Chondrocyte (in vitro differentiated cells): Measurements from ENCODE around the gene MTHFD2L. TPM values are rescaled to one million over a fixed set of nuclear protein-coding genes. Genes with fewer than 3 reads are reported as not detected.

ENCODE experiments used
- DNase-seq: peaks from one replicate; pipeline ENCODE4 v3.0.0; 2021; ENCODE audit warnings: mixed read lengths, low spot score
- H3K27ac Mint-ChIP-seq: one replicate; pipeline ENCODE4 v1.8.0; 2021; ENCODE audit warnings: mild to moderate bottlenecking, moderate library complexity, mixed read lengths; ENCODE audit not compliant: unreplicated experiment
- H3K27me3 Mint-ChIP-seq: 2 replicates; pipeline ENCODE4 v1.8.0; 2021; ENCODE audit warnings: low read depth, mixed read lengths
- H3K36me3 Mint-ChIP-seq: 2 replicates; pipeline ENCODE4 v1.8.0; 2021; ENCODE audit warnings: low read depth, mixed read lengths
- H3K4me1 Mint-ChIP-seq: 2 replicates; pipeline ENCODE4 v1.8.0; 2021; ENCODE audit warnings: low read depth, mild to moderate bottlenecking, mixed read lengths
- H3K4me3 Mint-ChIP-seq: one replicate; pipeline ENCODE4 v1.8.0; 2021; ENCODE audit warnings: mild to moderate bottlenecking, moderate library complexity, mixed read lengths; ENCODE audit not compliant: unreplicated experiment
- H3K9me3 Mint-ChIP-seq: 2 replicates; pipeline ENCODE4 v1.8.0; 2021; ENCODE audit warnings: low read depth, mixed read lengths
- total RNA-seq: library from RNA; stranded (reverse); gene quantifications from 3 replicates; pipeline ENCODE4 v1.2.1, GENCODE V29; 2021
- TF ChIP-seq, protein P1 (sequence below): fragments of 200-600 bp; sonication (generic); IDR thresholded peaks from 2 replicates; pipeline ENCODE4 v1.5.0; 2021; ENCODE audit warnings: antibody characterized with exemption, mild to moderate bottlenecking, moderate library complexity

MTHFD2L gene
- total RNA-seq, 1 donor from 2014 or later, result 6.6 TPM

DNA sequence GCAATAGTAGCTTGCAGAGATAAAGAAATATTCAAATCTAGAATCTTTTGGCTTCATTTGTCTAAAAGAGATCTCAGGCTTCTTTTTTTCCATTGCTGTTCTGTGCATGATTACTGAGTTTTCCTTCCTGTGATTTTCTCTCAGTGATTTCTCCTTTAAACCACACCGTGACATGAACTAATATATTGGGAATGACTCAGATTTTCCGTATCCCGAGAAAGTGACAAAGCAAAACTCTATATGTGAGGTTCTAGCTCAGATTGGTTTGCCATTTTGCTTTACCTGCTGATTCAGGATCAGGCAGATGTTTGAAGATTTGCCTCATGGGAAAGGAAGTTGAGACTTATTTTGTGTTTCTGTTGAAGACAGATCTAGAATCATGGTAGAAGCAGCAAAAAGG is 59.4 kb downstream of the MTHFD2L start:
- H3K9me3 Mint-ChIP-seq, result peaks cover 13% of the 10 kb centered on the region
- peaks cover 33% of the 10 kb centered on the region for H3K4me1 Mint-ChIP-seq
- peak overlapping the region; percentile 69 for H3K27ac Mint-ChIP-seq
- no peak for DNase-seq
- no peaks in the 10 kb centered on the region for H3K27me3 Mint-ChIP-seq
- H3K4me3 Mint-ChIP-seq, result no peak overlapping the region
- TF ChIP-seq, protein P1, sequence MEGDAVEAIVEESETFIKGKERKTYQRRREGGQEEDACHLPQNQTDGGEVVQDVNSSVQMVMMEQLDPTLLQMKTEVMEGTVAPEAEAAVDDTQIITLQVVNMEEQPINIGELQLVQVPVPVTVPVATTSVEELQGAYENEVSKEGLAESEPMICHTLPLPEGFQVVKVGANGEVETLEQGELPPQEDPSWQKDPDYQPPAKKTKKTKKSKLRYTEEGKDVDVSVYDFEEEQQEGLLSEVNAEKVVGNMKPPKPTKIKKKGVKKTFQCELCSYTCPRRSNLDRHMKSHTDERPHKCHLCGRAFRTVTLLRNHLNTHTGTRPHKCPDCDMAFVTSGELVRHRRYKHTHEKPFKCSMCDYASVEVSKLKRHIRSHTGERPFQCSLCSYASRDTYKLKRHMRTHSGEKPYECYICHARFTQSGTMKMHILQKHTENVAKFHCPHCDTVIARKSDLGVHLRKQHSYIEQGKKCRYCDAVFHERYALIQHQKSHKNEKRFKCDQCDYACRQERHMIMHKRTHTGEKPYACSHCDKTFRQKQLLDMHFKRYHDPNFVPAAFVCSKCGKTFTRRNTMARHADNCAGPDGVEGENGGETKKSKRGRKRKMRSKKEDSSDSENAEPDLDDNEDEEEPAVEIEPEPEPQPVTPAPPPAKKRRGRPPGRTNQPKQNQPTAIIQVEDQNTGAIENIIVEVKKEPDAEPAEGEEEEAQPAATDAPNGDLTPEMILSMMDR, result no peak
- peaks cover 6% of the 10 kb centered on the region for H3K36me3 Mint-ChIP-seq

DNA sequence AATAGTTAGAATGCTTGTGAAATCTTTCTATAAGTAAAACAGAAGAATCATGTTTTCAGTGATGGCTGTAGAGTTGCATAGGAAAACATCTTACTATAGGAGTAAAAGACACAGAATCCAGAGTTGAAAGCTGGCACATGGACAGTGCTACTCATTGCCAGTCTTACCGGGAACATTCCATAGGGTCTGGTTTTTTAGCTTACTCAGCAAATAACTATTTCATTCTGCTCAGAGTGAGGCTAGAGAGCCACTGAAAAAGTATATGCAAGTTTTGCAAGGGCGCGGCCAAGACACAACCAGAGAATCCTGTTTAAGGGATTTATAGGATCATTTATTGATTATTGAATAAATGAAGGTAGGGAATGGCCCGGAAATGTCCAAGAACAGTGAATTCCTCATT is 60.3 kb downstream of the MTHFD2L start:
- H3K27me3 Mint-ChIP-seq, result no peaks in the 10 kb centered on the region

DNA sequence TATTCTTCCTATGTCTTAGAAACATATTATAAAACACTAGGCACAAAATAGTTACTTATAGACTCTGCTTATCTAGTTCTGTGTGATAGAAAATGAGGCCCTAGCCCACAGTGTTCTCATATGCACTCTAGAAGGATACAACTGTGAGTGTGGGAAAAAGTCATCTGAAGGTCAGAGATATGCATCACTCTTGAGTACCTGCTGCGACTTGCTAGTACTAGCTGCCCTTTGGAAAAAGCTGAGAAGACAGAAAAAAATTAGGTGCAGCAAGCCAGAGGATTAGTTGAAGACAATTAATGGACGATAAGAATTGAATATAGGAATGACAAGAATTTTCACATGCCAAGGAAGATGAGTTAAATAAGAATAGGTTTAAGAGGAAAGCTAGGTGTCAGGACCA is 61.3 kb downstream of the MTHFD2L start:
- peaks cover 38% of the 10 kb centered on the region for H3K4me1 Mint-ChIP-seq
- TF ChIP-seq, protein P1, result no peak
- no peaks in the 10 kb centered on the region for H3K27me3 Mint-ChIP-seq
- no peak overlapping the region for H3K27ac Mint-ChIP-seq
- peaks cover 3% of the 10 kb centered on the region for H3K36me3 Mint-ChIP-seq
- no peak for DNase-seq
- peaks cover 3% of the 10 kb centered on the region for H3K9me3 Mint-ChIP-seq
- H3K4me3 Mint-ChIP-seq, result no peak overlapping the region

More for the DNA sequence above, 60.3 kb downstream of the MTHFD2L start:
- no peak for DNase-seq
- Mint-ChIP-seq H3K4me1 (peaks cover 33% of the 10 kb centered on the region), H3K4me3 (no peak overlapping the region), H3K9me3 (peaks cover 7% of the 10 kb centered on the region), H3K36me3 (peaks cover 5% of the 10 kb centered on the region), H3K27ac (no peak overlapping the region)
- TF ChIP-seq, protein P1, result no peak

DNA sequence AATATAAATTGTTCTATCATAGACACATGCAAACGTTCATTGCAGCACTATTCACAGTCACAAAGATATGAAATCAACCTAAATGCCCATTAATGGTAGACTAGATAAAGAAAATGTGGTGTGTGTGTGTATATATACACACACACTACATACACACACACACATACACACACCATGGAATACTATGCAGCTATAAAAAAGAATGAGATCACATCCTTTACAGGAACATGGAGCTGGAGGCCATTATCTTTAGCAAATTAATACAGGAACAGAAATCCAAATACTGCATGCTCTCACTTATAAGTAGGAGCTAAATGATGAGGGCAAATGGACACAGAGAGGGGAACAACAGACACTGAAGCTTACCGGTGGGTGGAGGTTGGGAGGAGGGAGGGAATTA is 65.2 kb downstream of the MTHFD2L start:
- TF ChIP-seq, protein P1, result no peak
- Mint-ChIP-seq H3K27me3 (no peaks in the 10 kb centered on the region), H3K4me3 (no peak overlapping the region), H3K9me3 (peaks cover 3% of the 10 kb centered on the region), H3K4me1 (peaks cover 17% of the 10 kb centered on the region), H3K27ac (no peak overlapping the region), H3K36me3 (peaks cover 5% of the 10 kb centered on the region)
- DNase-seq, result no peak

DNA sequence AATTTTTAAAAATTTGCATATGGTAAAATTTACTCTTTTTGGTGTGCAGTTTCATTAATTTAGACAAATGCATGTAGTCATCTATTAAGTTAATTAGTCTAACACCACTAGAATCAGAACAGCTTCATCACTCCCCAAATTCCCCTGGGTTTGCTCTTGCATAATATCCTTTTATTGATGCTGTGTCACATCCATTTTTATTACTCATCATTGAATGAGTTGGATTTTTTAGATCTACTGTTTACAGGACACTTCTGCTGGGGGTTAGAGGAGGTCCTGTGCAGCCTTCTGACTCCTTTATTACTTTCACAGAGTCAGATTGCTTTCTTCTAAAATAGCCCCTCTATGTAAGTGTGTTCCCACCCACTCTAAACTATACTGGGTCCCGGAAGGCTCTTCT is 65.9 kb downstream of the MTHFD2L start:
- DNase-seq, result no peak
- Mint-ChIP-seq H3K27ac (no peak overlapping the region), H3K9me3 (peaks cover 3% of the 10 kb centered on the region), H3K36me3 (peaks cover 5% of the 10 kb centered on the region), H3K27me3 (no peaks in the 10 kb centered on the region), H3K4me3 (no peak overlapping the region), H3K4me1 (peaks cover 19% of the 10 kb centered on the region)
- TF ChIP-seq, protein P1, result no peak
